Neuronal stem cell (in vitro differentiated cells): ENCODE data around the gene ARHGEF1.

ENCODE experiments used
- DNase-seq: peaks from one replicate; pipeline ENCODE4 v3.0.0-alpha.2; 2013; ENCODE audit warnings: low spot score
- H2AFZ ChIP-seq: one replicate; pipeline ENCODE4 v1.6.1; 2013; ENCODE audit warnings: mild to moderate bottlenecking, low read length, inconsistent platforms
- H2AK5ac ChIP-seq: 2 replicates; pipeline ENCODE4 v1.6.1; 2013; ENCODE audit warnings: low read depth, mild to moderate bottlenecking, inconsistent platforms, low read length, moderate library complexity, mixed read lengths
- H2BK120ac ChIP-seq: 2 replicates; pipeline ENCODE4 v1.6.1; 2013; ENCODE audit warnings: low read depth, mild to moderate bottlenecking, inconsistent platforms, low read length, moderate library complexity, mixed read lengths
- H2BK12ac ChIP-seq: one replicate; pipeline ENCODE4 v1.6.1; 2013; ENCODE audit warnings: low read length, inconsistent platforms
- H2BK15ac ChIP-seq: 2 replicates; pipeline ENCODE4 v1.6.1; 2013; ENCODE audit warnings: mild to moderate bottlenecking, low read length, inconsistent platforms, mixed read lengths
- H2BK5ac ChIP-seq: one replicate; pipeline ENCODE4 v1.6.1; 2013; ENCODE audit warnings: inconsistent platforms, mild to moderate bottlenecking, low read length, moderate library complexity
- H3K14ac ChIP-seq: one replicate; pipeline ENCODE4 v1.6.1; 2013; ENCODE audit warnings: low read length, inconsistent platforms
- H3K18ac ChIP-seq: 2 replicates; pipeline ENCODE4 v1.6.1; 2013; ENCODE audit warnings: low read length, inconsistent platforms
- H3K23ac ChIP-seq: 2 replicates; pipeline ENCODE4 v1.6.1; 2013; ENCODE audit warnings: low read depth, mild to moderate bottlenecking, mixed read lengths, low read length, inconsistent platforms; ENCODE audit not compliant: poor library complexity
- H3K27ac ChIP-seq: replicated peaks from 3 replicates; pipeline ENCODE4 v1.5.1; 2013; ENCODE audit warnings: low read length, inconsistent platforms
- H3K27me3 ChIP-seq, 3 experiments: 2 replicates each; pipeline ENCODE4 v1.6.1; 2013; ENCODE audit warnings: low read length in 3 of 3, mild to moderate bottlenecking in 2 of 3, inconsistent platforms in 1 of 3, low read depth in 1 of 3, mixed read lengths in 1 of 3, moderate library complexity in 1 of 3; ENCODE audit not compliant: control insufficient read depth in 3 of 3, insufficient read depth in 3 of 3
- H3K36me3 ChIP-seq, 2 donors: replicated peaks in 1 of 2; 2 replicates each; pipeline ENCODE4 v1.6.1; 2013; ENCODE audit warnings: low read length in 2 of 2; ENCODE audit not compliant: control insufficient read depth in 2 of 2, insufficient read depth in 2 of 2
- H3K4ac ChIP-seq: 2 replicates; pipeline ENCODE4 v1.6.1; 2013; ENCODE audit warnings: inconsistent platforms, mild to moderate bottlenecking, low read length, moderate library complexity
- H3K4me1 ChIP-seq, 2 donors: 1 replicate in 1 of 2; 2 replicates in 1 of 2; pipeline ENCODE4 v1.6.1; 2013; ENCODE audit warnings: low read length in 2 of 2, low read depth in 1 of 2; ENCODE audit not compliant: control insufficient read depth in 2 of 2, insufficient read depth in 1 of 2
- H3K4me2 ChIP-seq: one replicate; pipeline ENCODE4 v1.6.1; 2013; ENCODE audit warnings: mild to moderate bottlenecking, low read length, inconsistent platforms; ENCODE audit not compliant: insufficient read depth, poor library complexity, severe bottlenecking
- H3K4me3 ChIP-seq, 2 donors: 2 replicates each; pipeline ENCODE4 v1.5.1; 2013; ENCODE audit warnings: low read length in 2 of 2, mild to moderate bottlenecking in 2 of 2, inconsistent platforms in 1 of 2, moderate library complexity in 1 of 2
- H3K79me1 ChIP-seq: one replicate; pipeline ENCODE4 v1.6.1; 2013; ENCODE audit warnings: low read depth, mild to moderate bottlenecking, inconsistent platforms, low read length, moderate library complexity
- H3K9ac ChIP-seq: one replicate; pipeline ENCODE4 v1.6.1; 2013; ENCODE audit warnings: mild to moderate bottlenecking, low read depth, low read length, inconsistent platforms; ENCODE audit not compliant: poor library complexity
- H3K9me3 ChIP-seq, 2 donors: replicated peaks in 1 of 2; 2 replicates each; pipeline versions ENCODE3 to v1.6.1; 2013; ENCODE audit warnings: low read length in 2 of 2, mild to moderate bottlenecking in 2 of 2, inconsistent platforms in 1 of 2, low read depth in 1 of 2, mixed read lengths in 1 of 2, moderate library complexity in 1 of 2; ENCODE audit not compliant: control insufficient read depth in 2 of 2, insufficient read depth in 1 of 2
- H4K8ac ChIP-seq: one replicate; pipeline ENCODE4 v1.6.1; 2013; ENCODE audit warnings: low read depth, mild to moderate bottlenecking, inconsistent platforms, low read length, moderate library complexity
- H4K91ac ChIP-seq: one replicate; pipeline ENCODE4 v1.6.1; 2013; ENCODE audit warnings: low read length, low read depth, mild to moderate bottlenecking, inconsistent platforms; ENCODE audit not compliant: poor library complexity
- WGBS, 2 donors: extraction: QIAGEN DNeasy Blood & Tissue Kit; methylation state at CpG; one replicate each; pipeline ENCODE4 v1.1.7; 2013; ENCODE audit warnings: missing lambda C conversion rate in 2 of 2, mixed read lengths in 1 of 2; ENCODE audit not compliant: insufficient read length in 2 of 2, insufficient replicate concordance in 1 of 2; ENCODE audit errors: extremely low coverage in 2 of 2; 5-methylcytosine and 5-hydroxymethylcytosine counted together

The ARHGEF1 gene

GRCh38 chr19:41941410-41942202 is 58.6 kb downstream of the ARHGEF1 start:
- no peak overlapping the region for H3K18ac ChIP-seq
- H4K8ac ChIP-seq: no peak overlapping the region
- no peak overlapping the region for H2BK5ac ChIP-seq
- H2AK5ac ChIP-seq: no peak overlapping the region
- no peak for DNase-seq
- H2BK12ac ChIP-seq: no peak overlapping the region
- H2BK120ac ChIP-seq: no peak overlapping the region
- H3K23ac ChIP-seq: no peak overlapping the region
- H3K9ac ChIP-seq: no peak overlapping the region
- no peaks in the 10 kb centered on the region for H3K36me3 ChIP-seq
- H2AFZ ChIP-seq: no peak overlapping the region
- no peaks in the 10 kb centered on the region for H3K9me3 ChIP-seq
- H3K27me3 ChIP-seq: peaks cover 0 to 36% (median 23%) of the 10 kb centered on the region in 3 experiments
- no CpG with 5 or more reads among the region's 9 CpGs for WGBS, 2 donors
- no peak overlapping the region for H3K4me2 ChIP-seq
- no peak overlapping the region for H3K4ac ChIP-seq
- no peak overlapping the region for H3K4me3 ChIP-seq
- H3K14ac ChIP-seq: no peak overlapping the region
- H3K27ac ChIP-seq: no peak overlapping the region
- no peak overlapping the region for H2BK15ac ChIP-seq
- H3K4me1 ChIP-seq: peaks cover 0 to 2% of the 10 kb centered on the region in 2 donors
- no peaks in the 10 kb centered on the region for H3K79me1 ChIP-seq
- H4K91ac ChIP-seq: no peak overlapping the region

DNA sequence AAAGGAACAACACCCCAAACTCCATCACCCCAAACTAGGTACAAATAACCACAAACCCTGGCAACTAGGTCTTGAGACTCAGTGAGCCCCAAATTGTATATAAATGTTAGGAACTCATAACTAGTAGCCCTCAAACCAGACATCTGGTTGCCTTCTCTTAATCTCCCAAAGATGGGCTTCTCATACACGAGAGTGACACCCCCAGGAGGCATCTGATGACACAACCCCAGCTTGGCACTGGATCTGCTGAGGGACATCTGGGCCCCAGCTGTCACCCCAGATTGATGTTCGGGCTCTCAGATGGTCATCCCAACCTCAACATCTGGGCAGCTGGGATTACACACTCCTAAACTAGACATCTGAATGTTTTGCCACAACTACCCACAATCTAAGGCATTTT is 61.4 kb downstream of the ARHGEF1 start:
- Histone ChIP-seq H2BK15ac (no peak overlapping the region), H3K14ac (no peak overlapping the region), H3K27me3 (peaks cover 0 to 21% (median 10%) of the 10 kb centered on the region in 3 experiments), H3K4me3 (no peak overlapping the region), H4K8ac (no peak overlapping the region), H3K36me3 (no peaks in the 10 kb centered on the region), H3K4ac (no peak overlapping the region), H3K9me3 (no peaks in the 10 kb centered on the region), H4K91ac (no peak overlapping the region), H3K4me1 (peaks cover 0 to 2% of the 10 kb centered on the region in 2 donors), H3K23ac (no peak overlapping the region), H2AK5ac (no peak overlapping the region), H2AFZ (no peak overlapping the region), H2BK5ac (no peak overlapping the region), H3K18ac (no peak overlapping the region), H3K27ac (no peak overlapping the region), H3K9ac (no peak overlapping the region), H3K79me1 (no peaks in the 10 kb centered on the region), H2BK12ac (no peak overlapping the region), H3K4me2 (no peak overlapping the region), H2BK120ac (no peak overlapping the region)
- no CpG with 5 or more reads among the region's 2 CpGs for WGBS, 2 donors
- no peak for DNase-seq

- no peak overlapping the region for H2BK5ac ChIP-seq
These were observed 62.3 kb downstream of the ARHGEF1 start for GRCh38 chr19:41945135-41945766.

GRCh38 chr19:41947091-41947490 is 64.1 kb downstream of the ARHGEF1 start:
- Histone ChIP-seq H3K4ac (no peak overlapping the region), H3K27me3 (no peaks in the 10 kb centered on the region), H3K9me3 (no peaks in the 10 kb centered on the region), H3K27ac (no peak overlapping the region), H3K23ac (no peak overlapping the region), H3K4me2 (no peak overlapping the region), H3K79me1 (no peaks in the 10 kb centered on the region), H2BK5ac (no peak overlapping the region), H3K36me3 (no peaks in the 10 kb centered on the region), H3K18ac (no peak overlapping the region), H2AFZ (no peak overlapping the region), H3K14ac (no peak overlapping the region), H2BK15ac (no peak overlapping the region), H3K4me1 (no peaks in the 10 kb centered on the region), H3K9ac (no peak overlapping the region), H2BK120ac (no peak overlapping the region), H2BK12ac (no peak overlapping the region), H4K8ac (no peak overlapping the region), H4K91ac (no peak overlapping the region), H2AK5ac (no peak overlapping the region), H3K4me3 (no peak overlapping the region)
- DNase-seq: no peak
- no CpG with 5 or more reads among the region's 3 CpGs for WGBS, 2 donors

More at GRCh38 chr19:41945135-41945766, 62.3 kb downstream of the ARHGEF1 start:
- no peak overlapping the region for H3K23ac ChIP-seq
- no peak overlapping the region for H3K4ac ChIP-seq
- H3K27ac ChIP-seq: no peak overlapping the region
- no peaks in the 10 kb centered on the region for H3K79me1 ChIP-seq
- no peak overlapping the region for H2BK15ac ChIP-seq
- WGBS, 2 donors: no CpG with 5 or more reads among the region's 8 CpGs
- H3K4me3 ChIP-seq: no peak overlapping the region
- no peak overlapping the region for H4K91ac ChIP-seq
- H3K36me3 ChIP-seq: no peaks in the 10 kb centered on the region
- no peaks in the 10 kb centered on the region for H3K9me3 ChIP-seq
- no peak overlapping the region for H3K9ac ChIP-seq
- H3K4me1 ChIP-seq: peaks cover 0 to 2% of the 10 kb centered on the region in 2 donors
- no peak overlapping the region for H2BK120ac ChIP-seq
- H4K8ac ChIP-seq: no peak overlapping the region
- H3K14ac ChIP-seq: no peak overlapping the region
- no peak overlapping the region for H2AK5ac ChIP-seq
- no peak overlapping the region for H2BK12ac ChIP-seq
- H2AFZ ChIP-seq: no peak overlapping the region
- peaks cover 0 to 16% (median 10%) of the 10 kb centered on the region in 3 experiments for H3K27me3 ChIP-seq
- H3K4me2 ChIP-seq: no peak overlapping the region
- no peak for DNase-seq
- H3K18ac ChIP-seq: no peak overlapping the region
